ENCODE measurements around the gene ANTKMT. TPM values are rescaled to one million over a fixed set of nuclear protein-coding genes. Genes with fewer than 3 reads are reported as not detected.

Gene ANTKMT
- total RNA-seq, 1 experiment from 2014 or later = 93.6 TPM

DNA sequence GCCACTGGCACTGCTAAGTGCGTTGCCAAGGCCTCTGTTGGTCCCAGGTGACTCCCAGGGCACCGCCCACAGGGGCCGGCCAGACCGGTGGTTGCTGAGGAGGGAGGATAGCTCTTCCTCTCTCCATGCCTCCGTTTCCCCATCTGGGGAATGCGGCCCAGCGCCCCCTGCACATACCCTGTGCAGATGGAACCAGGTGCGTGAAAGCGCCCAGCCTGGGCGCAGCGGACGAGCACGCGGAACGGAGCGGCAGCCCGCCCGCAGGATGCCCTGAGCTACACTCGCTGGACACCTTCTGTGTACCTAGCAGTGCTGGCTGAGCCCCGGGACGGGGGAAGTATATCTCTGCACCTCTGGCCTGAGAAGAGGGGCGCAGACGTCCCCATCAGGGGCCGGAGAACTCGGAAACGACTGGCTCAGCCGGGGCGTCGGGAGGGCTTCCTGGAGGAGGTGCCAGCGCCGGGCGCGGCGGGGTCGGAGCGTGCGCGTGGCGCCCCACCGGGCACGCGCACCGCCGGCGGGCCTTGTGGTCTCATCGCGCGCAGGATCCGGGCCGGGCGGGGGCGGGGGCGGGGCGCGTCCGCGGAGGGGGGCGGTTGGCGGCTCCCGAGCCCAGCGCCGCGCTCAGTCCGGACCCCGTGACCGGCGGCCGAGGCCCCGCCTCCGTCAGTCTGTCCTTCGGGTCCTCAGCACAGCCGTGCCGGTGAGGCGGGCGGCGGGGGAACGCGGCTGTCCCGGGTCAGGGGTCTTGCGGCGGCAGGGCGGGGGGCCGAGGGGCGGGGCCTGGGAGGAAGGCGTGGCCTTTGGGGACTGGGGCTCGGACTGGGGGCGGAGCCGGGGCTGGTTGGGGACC, 5.7 kb downstream of the ANTKMT start, which contains the start of the genes CCDC78 and HAGHL:
TSS of gene CCDC78 (minus strand) at position 6 of the 853 bp plus-strand sequence. CDS start 76 bp downstream, outside the sequence.
TSS of gene HAGHL (plus strand) at position 669 of the 853 bp plus-strand sequence. CDS start 404 bp downstream, outside the sequence.
- TF ChIP-seq SIN3A (IDR thresholded peaks at IDR 0.05; ENCODE audit: borderline replicate concordance, insufficient read depth, low read depth, low read length) (peak; percentile 59; the same call in 1 of the 2 replicates), TCF7L2 (IDR thresholded peaks at IDR 0.05; ENCODE audit: low read depth, low read length) (no peak), POLR2AphosphoS5 (IDR thresholded peaks at IDR 0.05; ENCODE audit: low read depth, low read length) (peak; percentile 53)
- TF ChIP-seq, protein P1, sequence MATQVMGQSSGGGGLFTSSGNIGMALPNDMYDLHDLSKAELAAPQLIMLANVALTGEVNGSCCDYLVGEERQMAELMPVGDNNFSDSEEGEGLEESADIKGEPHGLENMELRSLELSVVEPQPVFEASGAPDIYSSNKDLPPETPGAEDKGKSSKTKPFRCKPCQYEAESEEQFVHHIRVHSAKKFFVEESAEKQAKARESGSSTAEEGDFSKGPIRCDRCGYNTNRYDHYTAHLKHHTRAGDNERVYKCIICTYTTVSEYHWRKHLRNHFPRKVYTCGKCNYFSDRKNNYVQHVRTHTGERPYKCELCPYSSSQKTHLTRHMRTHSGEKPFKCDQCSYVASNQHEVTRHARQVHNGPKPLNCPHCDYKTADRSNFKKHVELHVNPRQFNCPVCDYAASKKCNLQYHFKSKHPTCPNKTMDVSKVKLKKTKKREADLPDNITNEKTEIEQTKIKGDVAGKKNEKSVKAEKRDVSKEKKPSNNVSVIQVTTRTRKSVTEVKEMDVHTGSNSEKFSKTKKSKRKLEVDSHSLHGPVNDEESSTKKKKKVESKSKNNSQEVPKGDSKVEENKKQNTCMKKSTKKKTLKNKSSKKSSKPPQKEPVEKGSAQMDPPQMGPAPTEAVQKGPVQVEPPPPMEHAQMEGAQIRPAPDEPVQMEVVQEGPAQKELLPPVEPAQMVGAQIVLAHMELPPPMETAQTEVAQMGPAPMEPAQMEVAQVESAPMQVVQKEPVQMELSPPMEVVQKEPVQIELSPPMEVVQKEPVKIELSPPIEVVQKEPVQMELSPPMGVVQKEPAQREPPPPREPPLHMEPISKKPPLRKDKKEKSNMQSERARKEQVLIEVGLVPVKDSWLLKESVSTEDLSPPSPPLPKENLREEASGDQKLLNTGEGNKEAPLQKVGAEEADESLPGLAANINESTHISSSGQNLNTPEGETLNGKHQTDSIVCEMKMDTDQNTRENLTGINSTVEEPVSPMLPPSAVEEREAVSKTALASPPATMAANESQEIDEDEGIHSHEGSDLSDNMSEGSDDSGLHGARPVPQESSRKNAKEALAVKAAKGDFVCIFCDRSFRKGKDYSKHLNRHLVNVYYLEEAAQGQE (IDR thresholded peaks at IDR 0.05; ENCODE audit: insufficient read depth in 1 of 2, low read depth in 2 of 2, low read length in 1 of 2) = peak in 1 of 2 experiments; percentile 7; a peak in 1 of 4 replicates
- ATAC-seq = peak; percentile 27
- intact Hi-C loops (cut with micrococcal nuclease; ENCODE audit: unreplicated experiment) = no loop called here
- POLR2A ChIA-PET = interaction anchor here (0.6 to 0.7 kb wide), 2 partner anchors 32 to 164 kb away, joined by 3 to 6 read pairs; no protein-coding TSS in a partner anchor
- peak within 1 kb of the TSS; percentile 88 for H3K27ac ChIP-seq (ENCODE audit: low read length)
- H3K27me3 ChIP-seq (ENCODE audit: control insufficient read depth, insufficient read depth, low read length) = no peaks in the 10 kb centered on the region
- BruUV-seq (replicated peaks) = no TSS peak
- no peak for DNase-seq (ENCODE audit: low read depth, low spot score)
- H3K4me1 ChIP-seq (ENCODE audit: control insufficient read depth, insufficient read depth, low read length) = peaks cover 13% of the 10 kb centered on the region
- H3K9me3 ChIP-seq (ENCODE audit: control insufficient read depth, insufficient read depth, low read depth, low read length) = no peaks in the 10 kb centered on the region
- H3K4me3 ChIP-seq (ENCODE audit: low read depth in 2 of 2, low read length in 2 of 2) = peak within 1 kb of the TSS; percentile 64 to 74
- in situ Hi-C loops (cut with HindIII; ENCODE audit: low pct_unique_long_range_greater_than_20kb, low sequenced_read_pairs) = no loop called here
- CTCF ChIA-PET = no interaction called here
- no peaks in the 10 kb centered on the region for H3K36me3 ChIP-seq (ENCODE audit: control insufficient read depth, insufficient read depth, low read length)

DNA sequence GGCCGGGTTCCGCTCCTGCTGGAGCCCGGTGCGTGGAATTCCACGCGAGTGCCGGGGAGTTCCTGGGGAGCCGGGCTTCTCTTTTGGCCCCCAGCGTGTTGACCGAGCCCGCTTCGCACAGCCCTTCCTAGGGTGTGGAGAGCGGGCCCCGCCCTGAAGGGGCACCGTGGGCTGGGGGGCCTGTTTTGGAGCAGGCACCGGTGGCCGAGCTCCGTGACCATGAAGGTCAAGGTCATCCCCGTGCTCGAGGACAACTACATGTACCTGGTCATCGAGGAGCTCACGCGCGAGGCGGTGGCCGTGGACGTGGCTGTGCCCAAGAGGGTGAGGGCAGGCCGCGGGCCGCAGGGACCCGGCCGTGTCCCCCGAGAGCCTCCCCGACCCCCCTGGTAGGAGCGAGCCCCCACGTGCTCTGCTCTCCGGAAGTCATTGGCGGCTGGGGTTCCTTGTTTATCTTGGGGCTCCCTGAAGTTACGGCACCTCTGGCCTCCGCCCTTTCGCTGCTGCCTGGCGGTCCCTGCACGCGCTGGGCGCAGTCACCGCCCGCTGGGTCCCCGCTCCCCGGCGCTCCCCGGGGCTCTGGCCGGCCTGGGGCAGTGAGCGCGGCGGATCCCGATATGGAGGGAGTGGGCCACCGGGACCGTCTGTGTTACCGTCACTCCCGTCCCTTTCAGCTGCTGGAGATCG, 6.5 kb downstream of the ANTKMT start:
- peak overlapping the region; percentile 64 to 74 for H3K4me3 ChIP-seq (ENCODE audit: low read depth in 2 of 2, low read length in 2 of 2)
- H3K36me3 ChIP-seq (ENCODE audit: control insufficient read depth, insufficient read depth, low read length) = no peaks in the 10 kb centered on the region
- in situ Hi-C loops (cut with HindIII; ENCODE audit: low pct_unique_long_range_greater_than_20kb, low sequenced_read_pairs) (no loop called here), intact Hi-C loops (cut with micrococcal nuclease; ENCODE audit: unreplicated experiment) (no loop called here)
- peaks cover 13% of the 10 kb centered on the region for H3K4me1 ChIP-seq (ENCODE audit: control insufficient read depth, insufficient read depth, low read length)
- H3K27ac ChIP-seq (ENCODE audit: low read length) = peak overlapping the region; percentile 88
- no peak for DNase-seq (ENCODE audit: low read depth, low spot score)
- H3K27me3 ChIP-seq (ENCODE audit: control insufficient read depth, insufficient read depth, low read length) = no peaks in the 10 kb centered on the region
- no peaks in the 10 kb centered on the region for H3K9me3 ChIP-seq (ENCODE audit: control insufficient read depth, insufficient read depth, low read depth, low read length)
- ChIA-PET CTCF (interaction anchor here (0.8 kb wide), 1 partner anchor 329 kb away, joined by 3 read pairs; no protein-coding TSS in a partner anchor), POLR2A (no interaction called here)
- TF ChIP-seq SIN3A (IDR thresholded peaks at IDR 0.05; ENCODE audit: borderline replicate concordance, insufficient read depth, low read depth, low read length) = peak; percentile 15; the same call in 1 of the 2 replicates
- TF ChIP-seq TCF7L2 (IDR thresholded peaks at IDR 0.05; ENCODE audit: low read depth, low read length) = no peak
- TF ChIP-seq POLR2AphosphoS5 (IDR thresholded peaks at IDR 0.05; ENCODE audit: low read depth, low read length) = peak; percentile 10; the same call in 1 of the 2 replicates
- no TSS peak for BruUV-seq (replicated peaks)
- peak; percentile 3; the same call in 1 of the 2 replicates for ATAC-seq

All from Panc1 (cell line).